Lower leg skin (tissue), 3 donors: ENCODE results near the gene SLC44A5.

ENCODE experiments used
- CTCF ChIP-seq, 3 donors: fragments of 450-650 bp; IDR thresholded peaks; one replicate each; pipeline ENCODE4 v1.5.1; 2016; ENCODE audit warnings: antibody characterized with exemption in 3 of 3, mild to moderate bottlenecking in 3 of 3, moderate library complexity in 2 of 3
- POLR2A ChIP-seq, 2 donors: fragments of 450-650 bp; IDR thresholded peaks; one replicate each; pipeline ENCODE4 v1.6.1; 2016 to 2017; ENCODE audit warnings: antibody characterized with exemption in 2 of 2, mild to moderate bottlenecking in 1 of 2, moderate library complexity in 1 of 2

GRCh38 chr1:75618382-75618781 lies 7.5 kb upstream of the SLC44A5 start:
- TF ChIP-seq POLR2A (IDR thresholded peaks at IDR 0.05) (no peak), CTCF (IDR thresholded peaks at IDR 0.05) (no peak)
